Measurements from ENCODE around the gene LYZL1. TPM values are rescaled to one million over a fixed set of nuclear protein-coding genes. Genes with fewer than 3 reads are reported as not detected.
"Not testable (repeated sequence)": the region's sequence is repeated elsewhere in the genome, so short reads cannot be mapped to it uniquely, and the experiment has no call there.

Gene LYZL1
- total RNA-seq (not detected), polyA plus RNA-seq (ENCODE audit: insufficient read depth in 1 of 8, insufficient read length in 8 of 8, low replicate concordance in 1 of 8) (not detected)
- long read RNA-seq, donor 1, result 0 reads
- long read RNA-seq, donor 2, result 0 reads
- long read RNA-seq, donor 3, result 0 reads
- long read RNA-seq, donor 4, result 0 reads
- long read RNA-seq, donor 5, result 0 reads
- long read RNA-seq, donor 6, result 0 reads
- long read RNA-seq, donor 7, result 0 reads
- long read RNA-seq, donor 8, result 0 reads
- long read RNA-seq, donor 9, result 0 reads
- long read RNA-seq, donor 10, result 0 reads
- long read RNA-seq, donor 11, result 0 reads

DNA sequence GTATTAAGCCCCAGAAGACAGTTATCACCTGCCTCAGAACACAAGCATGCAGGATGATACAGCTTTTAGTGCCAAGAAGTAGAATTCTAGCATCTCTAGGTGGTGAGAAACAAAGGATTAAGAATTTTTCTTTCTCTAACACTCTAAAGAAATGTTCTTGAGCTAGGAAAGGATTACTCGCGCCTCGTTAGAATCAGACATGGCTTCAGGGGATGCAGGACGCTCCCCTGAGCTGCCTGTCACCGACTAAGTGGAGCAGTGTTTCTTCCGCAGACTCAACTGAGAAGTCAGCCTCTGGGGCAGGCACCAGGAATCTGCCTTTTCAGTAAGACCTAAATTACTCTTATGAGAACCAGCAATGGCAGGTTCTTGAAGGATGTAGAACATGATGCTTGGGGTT, at the start of gene LYZL1:
LYZL1 (plus strand) TSS at position 165 of the 400 bp plus-strand sequence. CDS start 2,798 bp downstream, outside the sequence.
- H3K27ac ChIP-seq (ENCODE audit: low read length); H3K4me3 ChIP-seq (ENCODE audit: low read length); H3K36me3 ChIP-seq (ENCODE audit: control insufficient read depth, insufficient read depth, low read length); H3K4me1 ChIP-seq (ENCODE audit: control insufficient read depth, insufficient read depth, low read length); DNase-seq; H3K9me3 ChIP-seq (replicated peaks; ENCODE audit: control insufficient read depth, low read depth, low read length); H3K27me3 ChIP-seq (ENCODE audit: control insufficient read depth, insufficient read depth, low read length): not testable (repeated sequence)
- WGBS (ENCODE audit: insufficient coverage), result no CpG with 5 or more reads among the region's 6 CpGs

DNA sequence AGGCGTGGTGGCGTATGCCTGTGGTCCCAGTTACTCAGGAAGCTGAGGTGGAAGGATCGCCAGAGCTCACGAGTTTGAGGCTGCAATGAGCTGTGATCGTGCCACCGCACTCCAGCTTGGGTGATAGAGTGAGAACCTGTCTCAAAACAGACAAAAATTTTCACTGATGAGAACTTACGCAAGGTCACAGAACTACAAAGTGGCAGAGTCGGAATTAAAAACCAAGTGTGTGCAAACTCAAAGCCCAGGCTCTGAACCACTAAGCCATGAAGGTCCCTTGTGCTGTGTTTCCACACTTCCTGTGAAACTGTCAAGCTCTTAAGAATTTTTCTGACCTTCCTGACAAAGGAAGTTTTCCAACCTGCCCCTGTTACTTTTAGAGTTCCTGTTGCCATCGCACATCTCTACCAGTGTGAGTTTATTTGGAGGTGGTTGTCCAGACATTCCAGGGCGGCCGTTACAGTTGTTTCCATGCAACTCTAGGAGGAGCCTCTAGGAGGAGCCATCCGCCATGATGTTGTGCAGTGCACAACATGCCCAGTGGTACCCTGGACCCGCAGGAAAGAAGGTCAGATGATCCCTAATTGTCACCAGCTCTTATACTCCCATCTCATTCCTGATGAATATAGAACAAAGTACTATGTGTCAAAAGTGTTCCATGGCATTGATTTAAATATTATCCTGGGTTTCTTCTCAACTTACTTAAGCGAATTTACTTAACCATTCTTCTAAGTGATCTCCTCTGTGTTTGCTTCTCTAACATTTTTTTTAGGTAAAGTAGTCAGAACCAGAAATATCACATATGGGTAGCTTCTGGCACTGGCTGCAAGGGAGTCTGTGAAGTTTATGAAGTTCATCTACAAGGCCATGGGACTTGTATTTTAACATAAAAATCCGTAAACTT, 49.0 kb upstream of the LYZL1 start:
- no peak overlapping the region for H3K4me3 ChIP-seq (ENCODE audit: low read length)
- no peaks in the 10 kb centered on the region for H3K36me3 ChIP-seq (ENCODE audit: control insufficient read depth, insufficient read depth, low read length)
- no peak for DNase-seq
- H3K27ac ChIP-seq (ENCODE audit: low read length), result no peak overlapping the region
- H3K9me3 ChIP-seq (replicated peaks; ENCODE audit: control insufficient read depth, low read depth, low read length), result no peaks in the 10 kb centered on the region
- H3K27me3 ChIP-seq (ENCODE audit: control insufficient read depth, insufficient read depth, low read length), result no peaks in the 10 kb centered on the region
- 84% methylated on average over 11 of the region's 15 CpGs for WGBS (ENCODE audit: insufficient coverage)
- peaks cover 2% of the 10 kb centered on the region for H3K4me1 ChIP-seq (ENCODE audit: control insufficient read depth, insufficient read depth, low read length)

DNA sequence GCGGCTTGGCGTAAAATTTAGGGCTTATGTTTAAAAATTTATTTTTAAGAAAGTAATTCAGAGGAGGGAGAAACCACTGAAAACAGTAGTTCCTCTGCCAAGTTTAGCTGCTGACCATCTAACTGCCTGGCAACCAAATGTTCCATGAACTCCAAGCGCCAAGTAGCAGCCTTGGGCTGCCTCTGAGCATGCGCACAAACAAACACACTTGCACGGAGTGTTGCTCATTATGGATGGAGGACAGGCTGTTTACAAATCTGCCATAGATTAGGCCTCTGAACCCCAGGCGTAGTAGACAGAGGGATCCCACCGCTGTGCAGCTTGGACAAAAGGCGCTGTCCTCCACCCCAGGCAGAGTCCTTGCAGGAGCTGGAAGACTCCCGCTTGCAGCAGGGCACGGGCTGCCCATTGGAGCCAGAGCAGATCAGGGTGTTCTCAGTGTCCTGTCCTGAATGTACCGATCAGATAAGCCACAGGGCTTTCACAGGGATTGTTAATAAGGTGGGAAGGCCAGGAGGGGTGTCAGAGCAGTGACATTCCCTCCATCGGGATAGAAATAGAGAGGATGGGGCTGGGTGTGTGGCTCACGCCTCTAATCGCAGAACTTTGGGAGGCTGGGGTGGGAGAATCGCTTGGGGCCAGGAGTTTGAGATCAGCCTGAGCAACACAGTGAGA, 47.7 kb upstream of the LYZL1 start:
- Histone ChIP-seq H3K36me3 (ENCODE audit: control insufficient read depth, insufficient read depth, low read length) (no peaks in the 10 kb centered on the region), H3K9me3 (replicated peaks; ENCODE audit: control insufficient read depth, low read depth, low read length) (no peaks in the 10 kb centered on the region), H3K27me3 (ENCODE audit: control insufficient read depth, insufficient read depth, low read length) (no peaks in the 10 kb centered on the region), H3K27ac (ENCODE audit: low read length) (no peak overlapping the region), H3K4me3 (ENCODE audit: low read length) (no peak overlapping the region), H3K4me1 (ENCODE audit: control insufficient read depth, insufficient read depth, low read length) (peaks cover 6% of the 10 kb centered on the region)
- DNase-seq, result peak; percentile 74
- 66% methylated on average over 9 of the region's 15 CpGs for WGBS (ENCODE audit: insufficient coverage)

DNA sequence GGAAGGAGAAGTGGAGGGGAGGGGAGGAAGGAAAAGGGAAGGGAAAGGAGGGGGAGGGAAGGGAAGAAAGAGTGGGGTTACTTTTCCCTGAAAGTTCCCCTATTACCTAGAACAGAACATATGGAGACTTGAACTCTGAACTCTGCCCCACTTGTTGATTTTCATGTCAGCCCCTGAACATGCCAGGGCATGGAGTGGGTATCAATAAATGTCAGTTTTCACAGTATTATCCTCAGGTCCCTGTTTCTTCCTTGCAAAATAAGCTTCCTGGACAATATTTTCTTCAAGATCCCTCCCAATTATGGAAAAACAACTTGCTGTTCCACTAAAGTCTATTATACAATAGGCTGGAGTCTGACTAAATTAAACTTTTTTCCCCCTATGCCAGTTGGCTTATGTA, 46.9 kb upstream of the LYZL1 start:
- H3K4me3 ChIP-seq (ENCODE audit: low read length), result no peak overlapping the region
- no peak overlapping the region for H3K27ac ChIP-seq (ENCODE audit: low read length)
- no peaks in the 10 kb centered on the region for H3K27me3 ChIP-seq (ENCODE audit: control insufficient read depth, insufficient read depth, low read length)
- H3K9me3 ChIP-seq (replicated peaks; ENCODE audit: control insufficient read depth, low read depth, low read length), result no peaks in the 10 kb centered on the region
- DNase-seq, result no peak
- no peaks in the 10 kb centered on the region for H3K36me3 ChIP-seq (ENCODE audit: control insufficient read depth, insufficient read depth, low read length)
- peaks cover 8% of the 10 kb centered on the region for H3K4me1 ChIP-seq (ENCODE audit: control insufficient read depth, insufficient read depth, low read length)

DNA sequence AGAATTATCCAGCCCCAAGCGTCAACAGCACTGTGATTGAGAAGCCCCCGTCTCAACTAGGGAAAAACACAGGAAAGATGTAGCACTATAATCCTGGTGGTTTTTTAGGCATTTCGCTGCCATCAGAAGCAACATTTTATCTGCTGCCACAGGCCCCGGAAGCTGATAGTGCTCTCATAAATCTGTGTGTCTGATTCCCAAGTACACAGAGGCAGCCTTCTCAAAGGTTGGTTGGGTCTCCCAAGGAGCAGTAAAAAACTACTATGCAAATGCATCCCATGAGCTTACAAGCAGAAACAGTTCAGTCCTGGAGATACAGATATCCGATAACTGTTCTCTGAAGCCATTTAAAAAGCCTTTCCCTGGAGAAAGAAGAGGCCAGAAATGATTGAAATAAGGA, 45.8 kb upstream of the LYZL1 start:
- no peak overlapping the region for H3K4me3 ChIP-seq (ENCODE audit: low read length)
- no peaks in the 10 kb centered on the region for H3K36me3 ChIP-seq (ENCODE audit: control insufficient read depth, insufficient read depth, low read length)
- DNase-seq, result no peak
- no peaks in the 10 kb centered on the region for H3K27me3 ChIP-seq (ENCODE audit: control insufficient read depth, insufficient read depth, low read length)
- H3K27ac ChIP-seq (ENCODE audit: low read length), result no peak overlapping the region
- 39% methylated on average over 2 of the region's 5 CpGs for WGBS (ENCODE audit: insufficient coverage)
- H3K4me1 ChIP-seq (ENCODE audit: control insufficient read depth, insufficient read depth, low read length), result peaks cover 8% of the 10 kb centered on the region
- no peaks in the 10 kb centered on the region for H3K9me3 ChIP-seq (replicated peaks; ENCODE audit: control insufficient read depth, low read depth, low read length)

DNA sequence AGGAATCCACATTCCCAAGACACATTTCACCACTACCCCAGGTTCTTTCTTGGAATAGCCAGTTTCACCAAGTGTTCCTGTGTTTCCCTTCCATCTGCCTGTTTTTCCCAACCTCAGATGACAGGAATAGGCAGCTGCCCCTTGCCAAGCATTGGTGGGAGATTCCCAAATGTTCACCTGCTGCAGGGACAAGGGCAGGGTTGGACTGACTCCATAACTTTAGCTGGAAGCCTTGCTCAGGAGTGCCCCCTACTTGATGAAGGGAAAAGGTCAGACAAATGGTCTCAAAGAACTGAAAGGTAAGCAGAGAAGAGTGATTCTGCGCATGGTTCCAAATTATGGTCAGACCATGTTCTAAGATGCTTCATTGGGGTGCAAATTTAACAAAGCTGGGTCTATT, 45.1 kb upstream of the LYZL1 start:
- H3K4me1 ChIP-seq (ENCODE audit: control insufficient read depth, insufficient read depth, low read length), result peaks cover 8% of the 10 kb centered on the region
- no peaks in the 10 kb centered on the region for H3K9me3 ChIP-seq (replicated peaks; ENCODE audit: control insufficient read depth, low read depth, low read length)
- peak; percentile 41 for DNase-seq
- no peak overlapping the region for H3K4me3 ChIP-seq (ENCODE audit: low read length)
- H3K27me3 ChIP-seq (ENCODE audit: control insufficient read depth, insufficient read depth, low read length), result no peaks in the 10 kb centered on the region
- H3K27ac ChIP-seq (ENCODE audit: low read length), result no peak overlapping the region
- no peaks in the 10 kb centered on the region for H3K36me3 ChIP-seq (ENCODE audit: control insufficient read depth, insufficient read depth, low read length)
- WGBS (ENCODE audit: insufficient coverage), result no CpG with 5 or more reads among the region's 1 CpG

DNA sequence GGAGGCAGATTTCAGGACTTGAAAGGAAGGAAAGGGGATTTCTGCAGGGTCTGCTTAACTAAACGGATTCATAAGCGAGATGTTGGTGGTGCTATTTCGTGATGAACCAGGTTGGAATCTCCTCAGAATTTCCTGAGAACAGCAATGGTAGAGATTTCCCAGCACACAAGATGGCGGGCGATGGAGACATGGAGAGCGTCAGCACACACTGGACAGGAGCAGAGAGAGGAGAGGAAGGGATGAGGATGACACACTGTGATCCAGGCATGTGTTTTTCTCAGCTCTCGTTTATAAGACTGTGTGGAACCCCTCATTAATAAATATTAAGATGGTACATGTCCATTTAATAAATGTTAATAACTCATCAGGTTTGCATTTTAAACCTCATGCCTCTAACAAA, 43.9 kb upstream of the LYZL1 start:
- DNase-seq, result no peak
- no peaks in the 10 kb centered on the region for H3K27me3 ChIP-seq (ENCODE audit: control insufficient read depth, insufficient read depth, low read length)
- no peaks in the 10 kb centered on the region for H3K36me3 ChIP-seq (ENCODE audit: control insufficient read depth, insufficient read depth, low read length)
- peaks cover 8% of the 10 kb centered on the region for H3K4me1 ChIP-seq (ENCODE audit: control insufficient read depth, insufficient read depth, low read length)
- no peak overlapping the region for H3K27ac ChIP-seq (ENCODE audit: low read length)
- no peaks in the 10 kb centered on the region for H3K9me3 ChIP-seq (replicated peaks; ENCODE audit: control insufficient read depth, low read depth, low read length)
- WGBS (ENCODE audit: insufficient coverage), result 97% methylated on average over 3 of the region's 7 CpGs
- no peak overlapping the region for H3K4me3 ChIP-seq (ENCODE audit: low read length)

DNA sequence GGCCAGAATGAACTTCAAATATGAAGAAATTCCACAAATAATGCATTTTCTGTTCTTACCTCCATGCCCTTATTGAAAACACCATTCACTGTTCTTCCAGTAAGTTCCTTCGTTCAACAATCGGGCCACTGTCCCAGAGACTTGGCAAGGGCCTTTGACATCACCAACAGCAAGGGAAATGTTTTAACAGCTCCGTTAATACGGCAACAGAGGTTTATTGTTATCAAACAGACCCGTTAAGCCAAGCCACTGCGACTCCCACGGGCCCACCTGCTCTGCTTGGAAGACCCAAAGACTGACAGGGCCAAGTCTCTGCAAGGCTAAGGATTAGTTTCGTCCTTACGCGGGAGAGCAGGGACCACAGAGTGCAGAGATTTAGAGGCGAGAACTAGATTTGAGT, 43.4 kb upstream of the LYZL1 start:
- peak; percentile 83 for DNase-seq
- Histone ChIP-seq H3K27ac (ENCODE audit: low read length) (no peak overlapping the region), H3K4me1 (ENCODE audit: control insufficient read depth, insufficient read depth, low read length) (peaks cover 8% of the 10 kb centered on the region), H3K36me3 (ENCODE audit: control insufficient read depth, insufficient read depth, low read length) (no peaks in the 10 kb centered on the region), H3K9me3 (replicated peaks; ENCODE audit: control insufficient read depth, low read depth, low read length) (no peaks in the 10 kb centered on the region), H3K4me3 (ENCODE audit: low read length) (no peak overlapping the region), H3K27me3 (ENCODE audit: control insufficient read depth, insufficient read depth, low read length) (no peaks in the 10 kb centered on the region)
- 40% methylated on average over 10 of the region's 11 CpGs for WGBS (ENCODE audit: insufficient coverage)

DNA sequence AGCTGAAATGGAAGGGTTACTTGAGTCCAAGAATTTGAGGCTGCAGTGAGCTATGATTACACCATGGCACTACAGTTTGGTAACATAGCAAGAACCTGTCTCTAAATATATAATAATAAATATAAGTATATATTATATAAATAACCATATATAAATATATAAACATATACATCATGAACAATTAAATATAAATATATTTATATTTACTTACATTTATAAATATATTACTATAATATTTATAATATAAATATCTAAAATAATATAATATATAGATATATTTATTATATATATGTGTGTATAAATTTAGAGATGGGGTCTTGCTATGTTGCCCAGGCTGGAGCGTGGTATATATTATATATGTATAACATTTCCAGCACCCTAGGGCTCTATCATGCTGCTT, 42.4 kb upstream of the LYZL1 start:
- peak overlapping the region; percentile 39 for H3K27ac ChIP-seq (ENCODE audit: low read length)
- H3K9me3 ChIP-seq (replicated peaks; ENCODE audit: control insufficient read depth, low read depth, low read length), result no peaks in the 10 kb centered on the region
- no CpG with 5 or more reads among the region's 1 CpG for WGBS (ENCODE audit: insufficient coverage)
- DNase-seq, result no peak
- peaks cover 8% of the 10 kb centered on the region for H3K4me1 ChIP-seq (ENCODE audit: control insufficient read depth, insufficient read depth, low read length)
- H3K27me3 ChIP-seq (ENCODE audit: control insufficient read depth, insufficient read depth, low read length), result no peaks in the 10 kb centered on the region
- H3K36me3 ChIP-seq (ENCODE audit: control insufficient read depth, insufficient read depth, low read length), result no peaks in the 10 kb centered on the region
- H3K4me3 ChIP-seq (ENCODE audit: low read length), result no peak overlapping the region

DNA sequence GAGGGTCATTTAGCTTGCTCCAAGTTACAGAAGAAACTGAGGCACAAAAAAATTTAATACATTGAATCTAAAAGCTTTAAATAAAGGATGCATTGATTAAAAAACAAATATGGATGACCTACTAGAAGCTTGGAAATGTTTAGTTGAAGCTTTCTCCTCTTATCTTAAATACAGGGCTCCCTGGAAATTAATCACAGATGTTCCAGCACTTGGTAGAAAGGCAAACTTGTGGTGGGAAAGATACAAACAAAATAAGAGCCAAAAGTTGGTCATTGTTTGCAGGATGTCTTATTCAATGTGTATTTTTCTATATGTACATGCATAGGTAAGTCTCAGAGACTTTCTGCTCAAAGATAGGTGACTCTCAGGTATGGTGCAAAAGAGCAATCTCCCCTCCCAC, 40.7 kb upstream of the LYZL1 start:
- Histone ChIP-seq H3K27me3 (ENCODE audit: control insufficient read depth, insufficient read depth, low read length) (no peaks in the 10 kb centered on the region), H3K36me3 (ENCODE audit: control insufficient read depth, insufficient read depth, low read length) (no peaks in the 10 kb centered on the region)
- DNase-seq, result no peak

More for the DNA sequence above, 40.7 kb upstream of the LYZL1 start:
- H3K4me1 ChIP-seq (ENCODE audit: control insufficient read depth, insufficient read depth, low read length), result peaks cover 14% of the 10 kb centered on the region
- no peak overlapping the region for H3K27ac ChIP-seq (ENCODE audit: low read length)
- H3K9me3 ChIP-seq (replicated peaks; ENCODE audit: control insufficient read depth, low read depth, low read length), result no peaks in the 10 kb centered on the region
- H3K4me3 ChIP-seq (ENCODE audit: low read length), result no peak overlapping the region
